ENCODE data around the gene PF4V1. TPM values are rescaled to one million over a fixed set of nuclear protein-coding genes. Genes with fewer than 3 reads are reported as not detected.

Gene PF4V1
- total RNA-seq, 2 donors from 2014 or later, result not detected

GRCh38 chr4:73841243-73841925 lies 11.7 kb upstream of the PF4V1 start:
- Mint-ChIP-seq H3K9me3 (no peaks in the 10 kb centered on the region), H3K27ac (no peak overlapping the region), H3K36me3 (peaks cover 0 to 8% of the 10 kb centered on the region in 2 donors)
- DNase-seq (ENCODE audit: low spot score in 2 of 2) (no peak), ATAC-seq (no peak)

DNA sequence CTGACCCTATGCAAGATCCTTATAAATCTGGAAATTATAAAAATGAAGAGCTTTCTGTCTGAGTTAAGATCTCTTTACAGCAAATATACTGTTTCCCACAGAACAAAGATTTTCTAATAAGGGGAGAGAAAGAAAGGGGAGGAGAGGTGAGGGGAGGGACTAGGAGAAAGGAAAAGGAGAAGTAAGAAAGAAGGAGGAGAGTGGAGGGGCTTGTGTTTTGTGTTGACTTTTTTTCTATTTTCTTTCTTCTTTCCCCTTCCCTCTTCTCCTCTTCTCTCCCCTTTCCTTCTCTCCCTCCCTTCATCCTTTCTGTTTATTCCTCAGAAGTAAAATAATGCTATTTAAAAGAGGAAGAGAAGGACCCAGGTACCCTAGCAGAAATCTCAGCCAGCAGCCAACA lies 10.4 kb upstream of the PF4V1 start:
- Mint-ChIP-seq H3K36me3 (no peaks in the 10 kb centered on the region), H3K27ac (no peak overlapping the region), H3K9me3 (no peaks in the 10 kb centered on the region)
- ATAC-seq (no peak), DNase-seq (ENCODE audit: low spot score in 2 of 2) (no peak)

GRCh38 chr4:73843369-73843768 lies 9.7 kb upstream of the PF4V1 start:
- Mint-ChIP-seq H3K27ac (no peak overlapping the region), H3K36me3 (no peaks in the 10 kb centered on the region), H3K9me3 (no peaks in the 10 kb centered on the region)
- ATAC-seq (no peak), DNase-seq (ENCODE audit: low spot score in 2 of 2) (no peak)

DNA sequence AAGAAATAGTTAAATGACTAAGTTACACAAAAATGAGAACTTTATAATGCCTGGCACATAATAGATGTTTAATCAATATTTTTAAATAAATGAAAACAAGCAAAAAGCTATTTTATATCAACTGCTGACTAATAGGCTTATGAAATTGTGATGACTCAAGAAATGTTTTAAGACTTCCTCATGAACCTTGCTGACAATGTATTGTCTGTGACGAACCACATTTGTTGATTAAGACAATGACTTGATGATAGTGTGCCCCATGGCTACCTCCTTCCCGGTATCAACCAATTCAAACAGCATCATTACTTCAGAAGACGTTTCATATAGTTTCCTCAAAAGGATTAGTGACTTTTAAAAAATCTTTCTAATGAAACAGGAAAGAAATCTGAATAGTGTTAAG lies 8.8 kb upstream of the PF4V1 start:
- DNase-seq (ENCODE audit: low spot score in 2 of 2) (no peak), ATAC-seq (no peak)
- H3K36me3 Mint-ChIP-seq, result no peaks in the 10 kb centered on the region
- H3K9me3 Mint-ChIP-seq, result no peaks in the 10 kb centered on the region
- no peak overlapping the region for H3K27ac Mint-ChIP-seq

DNA sequence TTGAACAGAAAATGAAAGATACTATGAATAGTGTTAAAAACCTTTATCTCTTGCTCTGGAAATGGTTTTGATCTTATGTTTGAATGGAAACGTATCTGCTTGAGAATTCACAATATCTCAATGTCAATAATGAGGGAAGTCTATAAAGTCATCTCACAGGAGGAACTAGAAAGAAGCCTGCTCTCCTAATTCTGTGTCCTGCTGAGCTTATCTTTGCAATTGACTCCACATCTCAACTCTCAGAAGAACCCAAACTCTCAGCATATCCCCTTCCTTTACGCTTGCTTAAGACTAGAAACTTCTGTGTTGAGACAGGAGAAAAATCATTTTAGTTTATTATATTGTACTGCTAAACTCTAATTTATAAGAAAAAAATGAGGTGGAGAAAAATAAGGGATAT lies 8.3 kb upstream of the PF4V1 start:
- ATAC-seq (no peak), DNase-seq (ENCODE audit: low spot score in 2 of 2) (no peak)
- H3K9me3 Mint-ChIP-seq, result no peaks in the 10 kb centered on the region
- no peak overlapping the region for H3K27ac Mint-ChIP-seq
- no peaks in the 10 kb centered on the region for H3K36me3 Mint-ChIP-seq

- Mint-ChIP-seq H3K9me3 (no peaks in the 10 kb centered on the region), H3K36me3 (no peaks in the 10 kb centered on the region), H3K27ac (no peak overlapping the region)
- no peak for DNase-seq (ENCODE audit: low spot score in 2 of 2)
- no peak for ATAC-seq
These were observed 5.4 kb upstream of the PF4V1 start for GRCh38 chr4:73847526-73848182.

DNA sequence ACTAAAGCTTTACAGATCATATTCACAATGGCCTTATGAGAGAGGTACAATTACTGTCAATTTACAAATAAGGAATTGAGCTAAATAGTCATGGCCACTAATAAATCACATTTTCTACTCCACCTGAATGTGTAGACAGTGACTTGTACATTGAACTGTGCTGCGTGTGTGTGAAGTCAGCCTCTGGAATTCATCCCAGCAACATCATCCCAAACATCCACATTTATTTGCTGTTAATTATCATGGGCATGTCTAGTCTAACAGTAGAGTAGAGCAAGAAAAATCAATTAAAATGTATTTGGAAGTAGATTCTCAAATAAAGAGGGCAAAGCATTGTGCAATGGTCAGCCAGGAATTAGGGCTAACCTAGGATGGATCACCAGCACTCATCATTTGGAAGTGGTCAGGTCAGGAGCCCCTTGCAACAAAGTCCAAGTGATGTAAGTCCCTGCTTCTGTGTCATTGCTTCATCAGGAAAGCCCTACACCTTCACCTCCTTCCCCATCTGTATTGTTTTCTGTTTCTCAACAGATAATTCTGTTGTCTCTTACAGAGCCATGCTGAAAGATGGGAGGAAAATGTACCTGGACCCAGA lies 4.8 kb upstream of the PF4V1 start:
- no peak for DNase-seq (ENCODE audit: low spot score in 2 of 2)
- ATAC-seq, result no peak
- Mint-ChIP-seq H3K9me3 (no peaks in the 10 kb centered on the region), H3K36me3 (no peaks in the 10 kb centered on the region), H3K27ac (no peak overlapping the region)

DNA sequence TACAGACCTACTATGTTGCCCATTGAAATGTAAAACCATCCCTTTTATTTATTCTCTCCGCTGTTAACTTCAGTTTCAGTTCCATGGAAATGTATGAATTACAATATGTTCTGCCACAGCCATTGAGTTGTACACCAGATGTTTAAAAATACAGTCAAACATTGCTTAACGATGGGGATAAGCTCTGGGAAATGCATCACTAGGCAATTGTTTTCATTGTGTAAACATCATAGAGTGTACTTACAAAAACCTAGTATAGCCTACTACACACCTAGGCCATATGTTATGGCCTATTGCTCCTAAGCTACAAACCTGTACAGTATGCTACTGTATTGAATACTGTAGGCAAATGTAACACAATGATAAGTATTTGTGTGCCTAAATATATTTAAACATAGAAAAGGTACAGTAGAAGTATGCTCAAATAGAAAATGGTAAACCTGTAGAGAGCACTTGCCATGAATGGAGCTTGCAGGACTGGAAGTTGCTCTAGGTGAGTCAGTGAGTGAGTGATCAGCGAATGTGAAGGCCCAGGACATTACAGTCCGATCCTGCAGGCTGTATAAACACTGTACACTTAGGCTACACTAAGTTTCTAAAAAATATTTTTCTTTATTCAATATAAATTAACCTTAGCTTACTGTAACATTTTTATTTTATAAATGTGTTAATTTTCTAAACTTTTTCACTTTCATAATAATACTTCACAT lies 2.7 kb upstream of the PF4V1 start:
- DNase-seq (ENCODE audit: low spot score in 2 of 2), result no peak
- ATAC-seq, result no peak
- H3K36me3 Mint-ChIP-seq, result no peaks in the 10 kb centered on the region
- H3K9me3 Mint-ChIP-seq, result no peaks in the 10 kb centered on the region
- no peak overlapping the region for H3K27ac Mint-ChIP-seq

- H3K27ac Mint-ChIP-seq, result no peak overlapping the region
- DNase-seq (ENCODE audit: low spot score in 2 of 2), result no peak
- no peak for ATAC-seq
- H3K36me3 Mint-ChIP-seq, result no peaks in the 10 kb centered on the region
- H3K9me3 Mint-ChIP-seq, result no peaks in the 10 kb centered on the region
These were observed 1.8 kb upstream of the PF4V1 start for GRCh38 chr4:73851293-73851692.

DNA sequence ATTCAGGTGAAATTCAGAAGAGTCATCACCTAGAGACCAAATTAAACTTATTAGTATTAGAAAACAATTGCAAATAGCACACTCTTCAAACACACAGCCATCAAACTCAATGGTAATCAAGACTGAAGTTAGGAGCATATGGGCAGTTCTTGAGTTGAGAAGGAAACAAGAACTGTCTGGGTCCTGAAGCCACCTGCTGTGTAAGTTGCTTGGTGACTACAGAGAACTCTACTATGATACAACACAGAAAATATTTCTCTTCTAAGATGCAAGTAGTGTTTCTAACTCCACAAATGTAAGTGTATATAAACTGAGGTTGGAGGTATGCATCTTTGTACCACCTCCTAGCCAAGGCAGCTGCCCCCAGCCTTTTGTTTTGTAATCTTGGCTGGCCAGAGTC lies 325 bp upstream of the PF4V1 start:
- Mint-ChIP-seq H3K9me3 (no peaks in the 10 kb centered on the region), H3K36me3 (no peaks in the 10 kb centered on the region), H3K27ac (no peak overlapping the region)
- DNase-seq (ENCODE audit: low spot score in 2 of 2), result no peak
- ATAC-seq, result no peak

- Mint-ChIP-seq H3K27ac (no peak overlapping the region), H3K36me3 (no peaks in the 10 kb centered on the region), H3K9me3 (no peaks in the 10 kb centered on the region)
- ATAC-seq (no peak), DNase-seq (ENCODE audit: low spot score in 2 of 2) (no peak)
These were observed 800 bp downstream of the PF4V1 start for GRCh38 chr4:73853718-73854473.

- no peak for ATAC-seq
- no peaks in the 10 kb centered on the region for H3K9me3 Mint-ChIP-seq
- no peaks in the 10 kb centered on the region for H3K36me3 Mint-ChIP-seq
These were observed 2.3 kb downstream of the PF4V1 start for GRCh38 chr4:73855406-73855805.

GRCh38 chr4:73856518-73856917 lies 3.4 kb downstream of the PF4V1 start:
- DNase-seq (ENCODE audit: low spot score in 2 of 2), result no peak
- Mint-ChIP-seq H3K36me3 (no peaks in the 10 kb centered on the region), H3K27ac (no peak overlapping the region), H3K9me3 (no peaks in the 10 kb centered on the region)
- ATAC-seq, result no peak

More at GRCh38 chr4:73855406-73855805, 2.3 kb downstream of the PF4V1 start:
- DNase-seq (ENCODE audit: low spot score in 2 of 2), result no peak
- H3K27ac Mint-ChIP-seq, result no peak overlapping the region

GRCh38 chr4:73859614-73860088 lies 6.6 kb downstream of the PF4V1 start:
- H3K36me3 Mint-ChIP-seq, result no peaks in the 10 kb centered on the region
- no peaks in the 10 kb centered on the region for H3K9me3 Mint-ChIP-seq
- no peak overlapping the region for H3K27ac Mint-ChIP-seq
- no peak for ATAC-seq
- no peak for DNase-seq (ENCODE audit: low spot score in 2 of 2)

DNA sequence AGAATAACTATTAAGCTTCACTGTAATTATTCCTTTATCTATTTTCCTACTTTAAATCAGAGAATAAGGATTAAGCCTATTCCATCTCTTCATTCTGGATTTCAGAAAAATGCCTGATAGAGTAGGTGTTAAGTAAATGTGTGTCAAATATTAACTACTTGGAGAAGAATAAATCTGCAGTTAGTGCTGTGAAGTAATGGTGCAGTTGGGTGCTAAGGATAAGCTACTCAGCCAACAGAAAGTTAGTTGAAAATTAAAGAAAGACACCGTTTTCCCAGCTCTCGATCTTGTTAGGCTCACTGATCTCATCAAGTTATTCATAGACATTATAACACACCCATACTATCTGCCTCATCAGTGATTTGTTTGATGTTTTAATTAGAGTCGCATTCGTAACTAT lies 7.1 kb downstream of the PF4V1 start:
- DNase-seq (ENCODE audit: low spot score in 2 of 2) (no peak), ATAC-seq (no peak)
- Mint-ChIP-seq H3K9me3 (no peaks in the 10 kb centered on the region), H3K36me3 (no peaks in the 10 kb centered on the region), H3K27ac (no peak overlapping the region)

DNA sequence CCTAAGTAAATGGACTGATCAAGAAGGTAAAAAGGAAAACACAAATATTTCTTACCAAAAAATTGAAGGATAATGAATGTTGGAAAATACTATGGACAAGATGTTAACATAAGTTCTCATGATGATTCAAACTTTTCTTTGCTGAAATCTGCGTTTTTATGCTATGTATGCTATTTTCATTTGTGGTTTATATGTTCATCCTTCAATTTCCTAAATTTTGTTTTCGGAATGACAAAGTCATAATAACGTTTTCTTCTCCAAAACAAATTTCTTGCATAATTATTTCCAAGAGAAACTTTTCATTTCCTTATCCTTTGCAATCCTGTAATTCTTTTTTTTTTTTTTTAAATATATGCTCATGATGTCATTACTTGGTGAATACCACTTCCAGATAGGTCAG lies 7.8 kb downstream of the PF4V1 start:
- H3K9me3 Mint-ChIP-seq, result no peaks in the 10 kb centered on the region
- H3K36me3 Mint-ChIP-seq, result no peaks in the 10 kb centered on the region
- DNase-seq (ENCODE audit: low spot score in 2 of 2) (no peak), ATAC-seq (no peak)
- no peak overlapping the region for H3K27ac Mint-ChIP-seq

DNA sequence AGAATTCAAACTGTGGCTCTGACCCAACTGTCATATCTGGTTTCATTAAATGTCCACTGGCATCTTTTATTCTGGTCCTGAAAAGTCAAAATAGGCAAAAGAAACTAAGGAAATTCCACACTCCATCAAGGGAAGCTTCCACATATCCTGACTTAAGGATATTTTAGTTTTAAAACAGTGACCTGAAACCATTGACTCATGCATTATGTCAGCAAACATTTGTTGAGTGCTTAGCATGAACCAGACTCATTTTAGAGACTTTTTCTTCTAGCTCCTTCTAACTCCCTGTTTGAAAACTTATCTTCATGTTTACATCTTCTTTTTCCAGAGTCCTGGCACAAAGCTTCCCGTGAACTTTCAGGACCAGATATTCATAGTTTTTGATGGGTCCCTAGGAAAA lies 9.2 kb downstream of the PF4V1 start:
- ATAC-seq (no peak), DNase-seq (ENCODE audit: low spot score in 2 of 2) (no peak)
- Mint-ChIP-seq H3K27ac (no peak overlapping the region), H3K9me3 (no peaks in the 10 kb centered on the region), H3K36me3 (no peaks in the 10 kb centered on the region)
